ENCODE measurements around the gene C2orf49.
A peak's percentile ranks its signal among the peaks of the same experiment; 100 is the strongest.
"Not testable (repeated sequence)": the region's sequence is repeated elsewhere in the genome, so short reads cannot be mapped to it uniquely, and the experiment has no call there.

C2orf49 gene

GRCh38 chr2:105307550-105307949 is 29.8 kb upstream of the C2orf49 start:
- Mint-ChIP-seq H3K4me1 (ENCODE audit: low read depth) (peaks cover 9% of the 10 kb centered on the region), H3K4me3 (no peak overlapping the region), H3K27me3 (ENCODE audit: low read depth) (no peaks in the 10 kb centered on the region), H3K27ac (no peak overlapping the region), H3K9me3 (no peaks in the 10 kb centered on the region), H3K36me3 (ENCODE audit: low read depth) (peaks cover 11% of the 10 kb centered on the region)
- DNase-seq (ENCODE audit: low spot score) = no peak

- Mint-ChIP-seq H3K4me1 (ENCODE audit: low read depth) (peaks cover 9% of the 10 kb centered on the region), H3K27ac (no peak overlapping the region), H3K27me3 (ENCODE audit: low read depth) (no peaks in the 10 kb centered on the region), H3K36me3 (ENCODE audit: low read depth) (peaks cover 11% of the 10 kb centered on the region), H3K9me3 (no peaks in the 10 kb centered on the region), H3K4me3 (no peak overlapping the region)
- DNase-seq (ENCODE audit: low spot score) = no peak
These were observed 29.4 kb upstream of the C2orf49 start for GRCh38 chr2:105307962-105308361.

- Mint-ChIP-seq H3K36me3 (ENCODE audit: low read depth) (peaks cover 11% of the 10 kb centered on the region), H3K27me3 (ENCODE audit: low read depth) (no peaks in the 10 kb centered on the region), H3K4me1 (ENCODE audit: low read depth) (peaks cover 11% of the 10 kb centered on the region), H3K9me3 (no peaks in the 10 kb centered on the region), H3K27ac (no peak overlapping the region), H3K4me3 (no peak overlapping the region)
- no peak for DNase-seq (ENCODE audit: low spot score)
These were observed 28.8 kb upstream of the C2orf49 start for GRCh38 chr2:105308382-105309146.

DNA sequence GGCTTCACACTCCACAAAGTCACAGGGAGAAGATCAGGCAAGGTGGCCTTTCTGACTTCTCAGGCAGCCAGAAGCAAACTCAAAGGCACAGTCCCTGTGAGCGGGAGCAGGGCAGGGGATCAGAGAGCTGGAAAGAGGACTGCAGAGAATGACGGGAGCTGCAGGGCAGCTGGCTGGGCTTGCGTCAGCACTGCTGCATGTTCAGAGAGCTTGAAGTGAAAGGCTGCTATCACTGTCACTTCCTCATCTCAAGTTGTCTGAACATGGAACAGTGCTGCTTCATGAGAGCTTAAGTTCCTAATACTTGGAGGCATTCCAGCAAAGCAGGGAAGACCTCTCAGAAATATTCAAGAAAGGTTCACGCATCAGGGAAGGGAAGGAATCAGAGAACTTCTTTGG is 28.2 kb upstream of the C2orf49 start:
- no peaks in the 10 kb centered on the region for H3K27me3 Mint-ChIP-seq (ENCODE audit: low read depth)
- no peak overlapping the region for H3K4me3 Mint-ChIP-seq
- H3K4me1 Mint-ChIP-seq (ENCODE audit: low read depth) = peaks cover 9% of the 10 kb centered on the region
- no peak overlapping the region for H3K27ac Mint-ChIP-seq
- no peak for DNase-seq (ENCODE audit: low spot score)
- no peaks in the 10 kb centered on the region for H3K9me3 Mint-ChIP-seq
- peaks cover 11% of the 10 kb centered on the region for H3K36me3 Mint-ChIP-seq (ENCODE audit: low read depth)

DNA sequence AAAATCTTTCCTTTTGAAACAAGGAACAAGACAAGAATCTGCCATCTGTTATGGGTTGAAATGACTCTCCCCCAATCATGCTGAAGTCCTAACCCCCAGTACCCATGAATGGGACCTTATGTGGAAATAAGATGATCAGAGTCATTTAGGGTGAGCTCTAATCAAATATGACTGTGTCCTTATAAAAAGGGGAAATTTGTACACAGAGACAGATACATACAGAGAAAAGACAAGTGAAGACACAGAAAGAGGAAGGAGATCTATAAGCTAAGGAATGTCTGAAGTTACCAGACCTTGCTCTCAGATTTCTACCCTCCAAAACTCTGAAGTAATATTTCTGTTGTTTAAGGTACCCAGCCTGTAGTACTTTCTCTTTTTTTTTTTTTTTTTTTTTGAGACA is 23.5 kb upstream of the C2orf49 start:
- no peaks in the 10 kb centered on the region for H3K36me3 Mint-ChIP-seq (ENCODE audit: low read depth)
- no peaks in the 10 kb centered on the region for H3K27me3 Mint-ChIP-seq (ENCODE audit: low read depth)
- H3K27ac Mint-ChIP-seq = no peak overlapping the region
- H3K4me3 Mint-ChIP-seq = no peak overlapping the region
- no peak for DNase-seq (ENCODE audit: low spot score)
- H3K9me3 Mint-ChIP-seq = no peaks in the 10 kb centered on the region
- peaks cover 8% of the 10 kb centered on the region for H3K4me1 Mint-ChIP-seq (ENCODE audit: low read depth)

DNA sequence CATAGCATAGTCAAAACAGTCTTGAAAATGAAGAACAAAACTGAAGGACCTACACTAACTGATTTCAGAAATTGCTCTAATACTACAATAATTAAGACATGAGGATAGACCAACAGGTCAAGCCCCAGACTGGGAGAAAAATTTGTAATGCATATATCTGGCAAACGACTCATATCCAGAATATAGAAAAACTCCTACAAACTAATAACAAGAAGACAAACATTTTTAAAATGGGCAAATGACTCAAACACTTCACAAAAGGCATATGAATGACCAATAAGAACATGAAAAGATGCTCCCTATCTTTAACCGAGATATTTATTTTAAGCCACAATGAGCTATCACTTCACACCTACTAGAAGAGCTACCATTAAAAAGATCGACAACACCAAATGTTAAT is 22.0 kb upstream of the C2orf49 start:
- Mint-ChIP-seq H3K27ac (no peak overlapping the region), H3K4me3 (no peak overlapping the region), H3K27me3 (ENCODE audit: low read depth) (no peaks in the 10 kb centered on the region), H3K36me3 (ENCODE audit: low read depth) (no peaks in the 10 kb centered on the region), H3K4me1 (ENCODE audit: low read depth) (peaks cover 8% of the 10 kb centered on the region), H3K9me3 (no peaks in the 10 kb centered on the region)
- DNase-seq (ENCODE audit: low spot score) = no peak

DNA sequence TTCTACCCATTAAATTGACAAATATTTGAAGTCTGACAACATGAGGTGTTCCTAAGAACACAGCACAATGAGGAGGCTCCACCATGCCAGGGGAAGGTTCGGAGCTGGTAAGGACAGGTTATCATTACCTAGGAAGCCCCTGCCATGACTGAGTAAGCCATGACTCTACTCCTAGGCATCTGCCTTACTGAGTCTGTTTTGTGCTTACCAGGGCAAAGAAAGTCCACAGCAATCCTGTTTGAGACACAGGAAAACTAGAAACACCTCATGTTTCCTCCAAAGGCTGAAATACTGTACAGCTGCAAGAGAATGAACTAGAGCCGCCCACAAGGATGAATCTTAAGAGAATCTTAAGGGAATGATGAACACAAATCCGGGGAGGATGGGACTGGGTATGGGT is 19.4 kb upstream of the C2orf49 start:
- Mint-ChIP-seq H3K36me3 (ENCODE audit: low read depth) (no peaks in the 10 kb centered on the region), H3K9me3 (no peaks in the 10 kb centered on the region), H3K27me3 (ENCODE audit: low read depth) (no peaks in the 10 kb centered on the region), H3K4me1 (ENCODE audit: low read depth) (peaks cover 8% of the 10 kb centered on the region), H3K27ac (no peak overlapping the region), H3K4me3 (no peak overlapping the region)
- no peak for DNase-seq (ENCODE audit: low spot score)

DNA sequence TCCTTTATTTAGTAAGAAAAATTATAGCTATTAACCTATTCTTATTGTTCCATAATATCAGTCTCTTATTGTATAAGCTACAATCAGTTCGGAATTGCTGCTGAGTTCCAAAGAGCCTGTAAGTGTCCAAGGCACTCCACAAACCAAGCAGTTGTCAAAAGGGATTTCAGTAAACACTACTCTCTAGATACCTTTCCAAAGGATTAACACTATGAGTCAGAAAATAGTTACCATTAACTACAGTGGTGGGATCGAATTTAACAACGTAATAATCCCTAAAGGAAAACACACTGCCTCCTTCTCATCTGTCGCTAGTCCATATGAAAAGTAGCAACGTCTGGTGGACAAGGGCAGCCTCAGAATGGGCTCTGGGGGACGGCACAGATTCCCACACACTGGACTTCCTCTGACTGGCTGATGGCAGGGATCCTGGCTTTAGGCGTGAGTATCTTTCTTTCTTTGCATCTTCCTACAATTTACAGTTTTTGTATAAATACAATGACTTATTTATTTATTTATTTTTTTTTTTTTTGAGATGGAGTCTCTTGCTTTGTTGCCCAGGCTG is 16.6 kb upstream of the C2orf49 start:
- Mint-ChIP-seq H3K9me3 (no peaks in the 10 kb centered on the region), H3K27me3 (ENCODE audit: low read depth) (no peaks in the 10 kb centered on the region), H3K27ac (no peak overlapping the region), H3K4me1 (ENCODE audit: low read depth) (peaks cover 7% of the 10 kb centered on the region), H3K36me3 (ENCODE audit: low read depth) (peaks cover 4% of the 10 kb centered on the region), H3K4me3 (no peak overlapping the region)
- no peak for DNase-seq (ENCODE audit: low spot score)

- H3K36me3 Mint-ChIP-seq (ENCODE audit: low read depth) = peaks cover 4% of the 10 kb centered on the region
- no peak for DNase-seq (ENCODE audit: low spot score)
- H3K27me3 Mint-ChIP-seq (ENCODE audit: low read depth) = no peaks in the 10 kb centered on the region
- peaks cover 7% of the 10 kb centered on the region for H3K4me1 Mint-ChIP-seq (ENCODE audit: low read depth)
- no peaks in the 10 kb centered on the region for H3K9me3 Mint-ChIP-seq
- H3K27ac Mint-ChIP-seq = no peak overlapping the region
- no peak overlapping the region for H3K4me3 Mint-ChIP-seq
These were observed 15.3 kb upstream of the C2orf49 start for GRCh38 chr2:105321875-105322646.

DNA sequence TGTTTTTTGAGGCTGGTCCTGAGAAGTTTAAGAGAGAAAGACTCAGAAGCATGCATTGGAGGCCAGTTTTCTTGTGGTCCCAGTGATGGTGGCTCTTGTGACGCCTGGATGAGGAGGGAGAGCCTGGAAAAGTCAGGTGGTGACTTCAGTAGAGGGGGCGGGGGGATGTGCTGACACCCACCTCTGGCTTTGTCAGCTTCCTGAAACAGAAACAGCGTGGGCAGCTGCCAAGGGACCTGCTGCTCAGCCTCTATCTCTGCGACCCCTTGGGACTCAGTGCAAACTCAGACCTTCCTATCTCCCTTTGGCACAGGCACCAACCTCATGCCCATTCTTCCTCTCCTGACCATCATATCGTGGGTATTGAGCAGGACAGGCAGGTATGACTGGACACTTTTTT is 14.2 kb upstream of the C2orf49 start:
- no peak overlapping the region for H3K27ac Mint-ChIP-seq
- peaks cover 10% of the 10 kb centered on the region for H3K4me1 Mint-ChIP-seq (ENCODE audit: low read depth)
- H3K9me3 Mint-ChIP-seq = no peaks in the 10 kb centered on the region
- no peak for DNase-seq (ENCODE audit: low spot score)
- no peak overlapping the region for H3K4me3 Mint-ChIP-seq
- H3K36me3 Mint-ChIP-seq (ENCODE audit: low read depth) = peaks cover 4% of the 10 kb centered on the region
- H3K27me3 Mint-ChIP-seq (ENCODE audit: low read depth) = no peaks in the 10 kb centered on the region

- no peaks in the 10 kb centered on the region for H3K9me3 Mint-ChIP-seq
- no peak for DNase-seq (ENCODE audit: low spot score)
- no peak overlapping the region for H3K27ac Mint-ChIP-seq
- peaks cover 19% of the 10 kb centered on the region for H3K4me1 Mint-ChIP-seq (ENCODE audit: low read depth)
- H3K27me3 Mint-ChIP-seq (ENCODE audit: low read depth) = no peaks in the 10 kb centered on the region
- H3K36me3 Mint-ChIP-seq (ENCODE audit: low read depth) = peaks cover 5% of the 10 kb centered on the region
- no peak overlapping the region for H3K4me3 Mint-ChIP-seq
These were observed 13.2 kb upstream of the C2orf49 start for GRCh38 chr2:105324101-105324500.

- Mint-ChIP-seq H3K36me3 (ENCODE audit: low read depth) (peaks cover 6% of the 10 kb centered on the region), H3K4me3 (no peak overlapping the region), H3K4me1 (ENCODE audit: low read depth) (peaks cover 20% of the 10 kb centered on the region), H3K9me3 (no peaks in the 10 kb centered on the region), H3K27me3 (ENCODE audit: low read depth) (no peaks in the 10 kb centered on the region), H3K27ac (no peak overlapping the region)
- no peak for DNase-seq (ENCODE audit: low spot score)
These were observed 12.6 kb upstream of the C2orf49 start for GRCh38 chr2:105324732-105325131.

GRCh38 chr2:105325389-105325963 is 11.9 kb upstream of the C2orf49 start:
- peaks cover 26% of the 10 kb centered on the region for H3K4me1 Mint-ChIP-seq (ENCODE audit: low read depth)
- H3K36me3 Mint-ChIP-seq (ENCODE audit: low read depth) = peaks cover 6% of the 10 kb centered on the region
- H3K9me3 Mint-ChIP-seq = no peaks in the 10 kb centered on the region
- DNase-seq (ENCODE audit: low spot score) = no peak
- no peaks in the 10 kb centered on the region for H3K27me3 Mint-ChIP-seq (ENCODE audit: low read depth)
- H3K27ac Mint-ChIP-seq = no peak overlapping the region
- H3K4me3 Mint-ChIP-seq = no peak overlapping the region

DNA sequence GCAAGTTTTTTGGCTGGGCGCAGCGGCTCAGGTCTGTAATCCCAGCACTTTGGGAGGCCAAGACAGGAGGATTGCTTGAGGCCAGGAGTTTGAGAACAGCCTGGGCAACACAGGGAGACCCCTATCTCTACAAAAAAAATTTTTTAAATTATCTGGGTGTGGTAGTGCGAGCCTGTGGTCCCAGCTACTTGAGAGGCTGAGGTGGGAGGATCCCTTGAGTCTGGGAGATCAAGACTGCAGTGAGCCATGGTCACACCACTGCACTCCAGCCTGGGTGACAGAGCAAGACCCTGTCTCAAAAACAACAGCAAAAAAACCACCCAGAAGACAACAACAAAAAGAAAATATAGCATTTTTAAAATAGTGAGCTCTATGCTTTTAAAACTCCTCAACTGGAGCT is 10.1 kb upstream of the C2orf49 start:
- peaks cover 28% of the 10 kb centered on the region for H3K4me1 Mint-ChIP-seq (ENCODE audit: low read depth)
- H3K4me3 Mint-ChIP-seq = peak overlapping the region; percentile 13
- H3K27ac Mint-ChIP-seq; DNase-seq (ENCODE audit: low spot score); H3K27me3 Mint-ChIP-seq (ENCODE audit: low read depth); H3K36me3 Mint-ChIP-seq (ENCODE audit: low read depth); H3K9me3 Mint-ChIP-seq: not testable (repeated sequence)
